HL-60 (cell line): ENCODE measurements around the gene ENPP7.

Source experiments
- DNase-seq, 2 experiments: peaks; one replicate each; pipeline ENCODE4 v3.0.0-alpha.2; 2010 to 2020; ENCODE audit warnings: low read depth in 1 of 2, low spot score in 1 of 2
- H3K27ac ChIP-seq: fragments of 250-450 bp; sonication (Bioruptor Pico); replicated peaks from 2 replicates; pipeline ENCODE4 v1.5.1; 2020; ENCODE audit warnings: mild to moderate bottlenecking, moderate library complexity
- H3K27me3 ChIP-seq: fragments of 250-450 bp; sonication (Bioruptor Pico); 2 replicates; pipeline ENCODE4 v1.5.1; 2021; ENCODE audit warnings: mild to moderate bottlenecking, moderate library complexity; ENCODE audit not compliant: insufficient read depth, poor library complexity, severe bottlenecking
- H3K4me3 ChIP-seq: replicated peaks from 2 replicates; pipeline ENCODE4 v1.5.1; 2011; ENCODE audit warnings: mild to moderate bottlenecking, control low read depth, low read length; ENCODE audit not compliant: insufficient read depth
- CTCF ChIP-seq: IDR thresholded peaks from one replicate; pipeline ENCODE4 v1.5.1; 2011; ENCODE audit warnings: low read length, control low read depth, inconsistent platforms; ENCODE audit not compliant: insufficient read depth
- GABPA ChIP-seq: IDR thresholded peaks from 2 replicates; pipeline ENCODE4 v1.6.1; 2012; ENCODE audit warnings: low read depth
- POLR2AphosphoS5 ChIP-seq: IDR thresholded peaks from 2 replicates; pipeline ENCODE4 v1.6.1; 2012; ENCODE audit warnings: low read depth
- REST ChIP-seq: IDR thresholded peaks from 2 replicates; pipeline ENCODE4 v1.6.1; 2012; ENCODE audit warnings: low read depth; ENCODE audit not compliant: insufficient replicate concordance
- SPI1 ChIP-seq: IDR thresholded peaks from 2 replicates; pipeline ENCODE4 v1.6.1; 2012; ENCODE audit warnings: low read depth, mild to moderate bottlenecking, borderline replicate concordance

Gene ENPP7

DNA sequence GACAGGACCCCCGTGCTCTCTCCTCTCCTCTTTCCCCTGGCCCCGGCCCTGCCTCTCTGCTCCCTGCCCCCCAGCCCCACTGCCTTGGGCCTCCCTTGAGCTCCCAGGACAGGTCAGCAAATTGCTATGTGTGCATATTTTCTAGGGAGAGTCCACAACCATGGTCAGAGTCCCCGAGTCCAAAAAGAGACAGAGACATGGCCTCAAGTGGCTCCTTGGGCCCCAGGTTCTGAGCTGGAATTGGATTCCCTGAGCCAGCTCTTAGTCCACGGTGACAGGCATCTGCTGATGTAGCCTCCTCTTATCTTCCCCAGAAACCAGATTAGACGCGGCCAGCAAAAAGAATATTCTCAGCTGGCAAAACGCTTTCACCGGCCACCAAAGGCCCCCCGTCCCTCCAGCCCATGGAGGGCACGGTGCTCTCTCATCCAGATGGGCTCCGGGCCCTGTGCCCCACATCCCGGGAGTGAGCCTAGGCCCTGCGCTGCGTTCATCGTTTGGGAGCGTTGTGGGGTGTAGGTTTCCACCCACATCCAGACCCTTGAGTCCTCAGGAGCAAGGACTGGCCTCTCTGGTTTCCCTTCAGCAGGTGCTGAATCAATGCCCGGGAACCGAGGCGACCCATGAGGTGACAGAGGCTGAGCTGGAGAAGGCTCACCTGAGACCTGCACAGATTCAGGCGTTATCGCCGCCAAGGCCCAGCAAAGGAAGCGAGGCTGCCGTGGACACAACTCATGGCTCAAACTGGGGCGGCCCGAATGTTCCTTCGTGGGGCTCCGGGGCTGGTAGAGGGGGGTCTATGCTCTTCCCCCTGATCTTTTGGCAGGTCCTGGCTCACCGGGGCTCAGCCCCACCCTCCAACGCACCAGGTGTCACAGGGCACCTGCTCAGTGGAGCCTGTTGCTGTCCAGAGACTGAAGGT is 16.3 kb upstream of the ENPP7 start:
- no peak overlapping the region for H3K27ac ChIP-seq
- DNase-seq: no peak
- no peaks in the 10 kb centered on the region for H3K27me3 ChIP-seq
- TF ChIP-seq SPI1 (no peak), GABPA (no peak), CTCF (no peak), POLR2AphosphoS5 (no peak), REST (no peak)
- H3K4me3 ChIP-seq: no peak overlapping the region

DNA sequence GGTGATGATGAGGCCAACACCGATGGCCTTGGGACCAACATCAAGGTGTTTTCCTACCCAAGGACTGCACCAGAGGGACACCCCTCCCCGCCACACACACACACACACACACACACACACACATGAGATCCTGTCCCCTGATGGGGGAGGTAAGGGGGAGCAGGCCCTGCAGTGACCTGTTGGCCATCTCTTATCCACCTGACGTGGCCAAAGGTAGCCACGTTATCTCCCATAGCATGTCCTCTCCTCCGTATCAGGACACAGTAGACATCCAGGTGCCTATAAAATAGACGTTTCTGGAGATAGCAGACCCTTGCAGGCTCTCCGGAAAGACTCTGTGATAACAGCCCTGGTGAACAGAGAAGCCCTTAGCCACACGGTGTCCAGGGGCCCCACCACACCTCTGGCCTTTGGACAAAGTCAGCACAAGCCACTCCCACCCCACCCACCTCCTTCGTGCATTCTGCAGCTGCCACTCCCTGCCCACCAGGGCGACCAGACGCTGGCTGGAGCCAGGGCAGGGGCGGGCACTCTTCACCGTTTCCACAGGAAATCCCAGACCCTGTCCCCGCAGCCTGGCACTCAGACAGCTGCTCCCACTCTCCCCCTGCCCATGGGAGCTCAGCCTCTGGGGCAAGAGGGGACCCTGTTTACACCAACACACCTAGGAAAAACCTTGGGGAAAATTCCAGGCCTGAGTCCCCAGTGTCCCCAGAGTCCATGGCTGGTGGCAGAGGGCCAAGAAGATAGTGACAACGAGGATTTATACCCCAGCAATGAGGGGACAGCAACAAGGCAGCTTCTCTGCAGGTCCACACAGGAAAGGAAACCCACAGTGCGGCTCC is 15.4 kb upstream of the ENPP7 start:
- no peak overlapping the region for H3K4me3 ChIP-seq
- H3K27me3 ChIP-seq: no peaks in the 10 kb centered on the region
- TF ChIP-seq GABPA (no peak), POLR2AphosphoS5 (no peak), REST (no peak), SPI1 (no peak), CTCF (no peak)
- no peak for DNase-seq
- H3K27ac ChIP-seq: no peak overlapping the region

- Histone ChIP-seq H3K27ac (no peak overlapping the region), H3K4me3 (no peak overlapping the region), H3K27me3 (no peaks in the 10 kb centered on the region)
- TF ChIP-seq GABPA (no peak), POLR2AphosphoS5 (no peak), SPI1 (no peak), REST (no peak), CTCF (no peak)
- no peak for DNase-seq
Measured at GRCh38 chr17:79715943-79716797, 14.6 kb upstream of the ENPP7 start.
